IMR-90 (cell line): ENCODE measurements around the gene NUB1. TPM values are rescaled to one million over a fixed set of nuclear protein-coding genes. Genes with fewer than 3 reads are reported as not detected.

ENCODE experiments used
- ATAC-seq: fragments of 200-7000 bp; cut with Tn5 transposase; 2 replicates; pipeline ENCODE4 v1.9.1; 2020; ENCODE audit warnings: low read depth, mild to moderate bottlenecking, moderate library complexity
- BruUV-seq: library from RNA; stranded (reverse); fragments of 400-500 nt; replicated peaks from 2 replicates; lab custom pipeline; 2021; lab: Mats Ljungman, UMichigan
- CTCF ChIA-PET: fragments of 300-600 bp; formaldehyde crosslinking; extraction: SDS; loops from one replicate; lab custom pipeline; 2021; ENCODE audit warnings: antibody characterized with exemption; lab: Yijun Ruan, JAX
- POLR2A ChIA-PET: fragments of 300-600 bp; sonication (Branson Sonifier 250); formaldehyde crosslinking; loops from one replicate; lab custom pipeline; 2022; ENCODE audit warnings: antibody characterized with exemption; ENCODE audit not compliant: unreplicated experiment; lab: Charles Lee
- DNase-seq: peaks from one replicate; pipeline ENCODE4 v3.0.0; 2013
- H2AFZ ChIP-seq: replicated peaks from 2 replicates; pipeline ENCODE3; 2013; ENCODE audit warnings: low read length, mild to moderate bottlenecking; ENCODE audit not compliant: poor library complexity
- H2AK5ac ChIP-seq: 2 replicates; pipeline ENCODE4 v1.6.1; 2013; ENCODE audit warnings: low read depth, low read length, inconsistent platforms
- H2AK9ac ChIP-seq: replicated peaks from 2 replicates; pipeline ENCODE3; 2013; ENCODE audit warnings: mild to moderate bottlenecking, low read depth, low read length, moderate library complexity; ENCODE audit not compliant: poor library complexity
- H2BK120ac ChIP-seq: 2 replicates; pipeline ENCODE4 v1.6.1; 2013; ENCODE audit warnings: low read depth, low read length, inconsistent platforms
- H2BK15ac ChIP-seq: 3 replicates; pipeline ENCODE4 v1.6.1; 2013; ENCODE audit warnings: low read depth, low read length, inconsistent platforms
- H2BK20ac ChIP-seq: 2 replicates; pipeline ENCODE4 v1.6.1; 2013; ENCODE audit warnings: low read depth, mild to moderate bottlenecking, inconsistent platforms, low read length, moderate library complexity
- H2BK5ac ChIP-seq: 2 replicates; pipeline ENCODE4 v1.6.1; 2013; ENCODE audit warnings: mild to moderate bottlenecking, low read depth, low read length, inconsistent platforms; ENCODE audit not compliant: poor library complexity, severe bottlenecking
- H3K14ac ChIP-seq: replicated peaks from 2 replicates; pipeline ENCODE4 v1.6.1; 2013; ENCODE audit warnings: low read depth, low read length, inconsistent platforms
- H3K18ac ChIP-seq: 2 replicates; pipeline ENCODE4 v1.6.1; 2013; ENCODE audit warnings: low read depth, low read length, control low read depth
- H3K23ac ChIP-seq: 2 replicates; pipeline ENCODE4 v1.6.1; 2013; ENCODE audit warnings: low read depth, low read length, inconsistent platforms
- H3K27ac ChIP-seq: 2 replicates; pipeline ENCODE4 v1.5.1; 2013; ENCODE audit warnings: mild to moderate bottlenecking, control low read depth, low read length; ENCODE audit not compliant: insufficient read depth
- H3K27me3 ChIP-seq: 2 replicates; pipeline ENCODE4 v1.6.1; 2013; ENCODE audit warnings: low read length; ENCODE audit not compliant: control insufficient read depth, insufficient read depth
- H3K36me3 ChIP-seq: 2 replicates; pipeline ENCODE4 v1.6.1; 2013; ENCODE audit warnings: low read length, mixed read lengths; ENCODE audit not compliant: control insufficient read depth, insufficient read depth
- H3K4ac ChIP-seq: 2 replicates; pipeline ENCODE4 v1.6.1; 2013; ENCODE audit warnings: low read depth, low read length, inconsistent platforms
- H3K4me1 ChIP-seq: 2 replicates; pipeline ENCODE4 v1.6.1; 2013; ENCODE audit warnings: low read length, mixed read lengths; ENCODE audit not compliant: control insufficient read depth, insufficient read depth
- H3K4me2 ChIP-seq: 2 replicates; pipeline ENCODE4 v1.6.1; 2013; ENCODE audit warnings: low read depth, mild to moderate bottlenecking, control low read depth, low read length, moderate library complexity
- H3K4me3 ChIP-seq: 2 replicates; pipeline ENCODE4 v1.5.1; 2013; ENCODE audit warnings: low read depth, mild to moderate bottlenecking, control low read depth, low read length, moderate library complexity; ENCODE audit not compliant: insufficient read depth
- H3K56ac ChIP-seq: 2 replicates; pipeline ENCODE4 v1.6.1; 2013; ENCODE audit warnings: low read length, inconsistent platforms; ENCODE audit not compliant: insufficient read depth; ENCODE audit errors: extremely low read depth
- H3K79me1 ChIP-seq, 2 experiments: 2 replicates each; pipeline ENCODE4 v1.6.1; 2013; ENCODE audit warnings: low read length in 2 of 2, inconsistent platforms in 1 of 2, low read depth in 1 of 2
- H3K9ac ChIP-seq: 2 replicates; pipeline ENCODE4 v1.6.1; 2013; ENCODE audit warnings: low read depth, low read length, control low read depth
- H3K9me1 ChIP-seq: 2 replicates; pipeline ENCODE4 v1.6.1; 2013; ENCODE audit warnings: low read length, inconsistent platforms; ENCODE audit not compliant: insufficient read depth
- H3K9me3 ChIP-seq: 2 replicates; pipeline ENCODE4 v1.6.1; 2013; ENCODE audit warnings: low read length; ENCODE audit not compliant: control insufficient read depth, insufficient read depth
- H4K20me1 ChIP-seq: 2 replicates; pipeline ENCODE4 v1.6.1; 2013; ENCODE audit warnings: low read length, inconsistent platforms; ENCODE audit not compliant: insufficient read depth
- H4K5ac ChIP-seq: 2 replicates; pipeline ENCODE4 v1.6.1; 2013; ENCODE audit warnings: mild to moderate bottlenecking, low read depth, low read length, control low read depth
- H4K8ac ChIP-seq, 2 experiments: 2 replicates each; pipeline ENCODE4 v1.6.1; 2013; ENCODE audit warnings: low read depth in 2 of 2, low read length in 2 of 2, control low read depth in 1 of 2, inconsistent platforms in 1 of 2
- H4K91ac ChIP-seq: 2 replicates; pipeline ENCODE4 v1.6.1; 2013; ENCODE audit warnings: low read depth, low read length, inconsistent platforms; ENCODE audit not compliant: insufficient read depth
- BHLHE40 ChIP-seq: fragments of 150-350 bp; IDR thresholded peaks from 2 replicates; pipeline ENCODE4 v1.6.1; 2016; ENCODE audit warnings: mild to moderate bottlenecking, low read depth, low read length
- CEBPB ChIP-seq: IDR thresholded peaks from 2 replicates; pipeline ENCODE4 v1.6.1; 2012; ENCODE audit warnings: low read depth, low read length, improper control_type of control experiment
- CHD1 ChIP-seq: IDR thresholded peaks from 2 replicates; pipeline ENCODE4 v1.6.1; 2012; ENCODE audit warnings: low read depth, low read length, improper control_type of control experiment
- FOS ChIP-seq: fragments of 150-350 bp; IDR thresholded peaks from 2 replicates; pipeline ENCODE4 v1.6.1; 2016; ENCODE audit warnings: low read depth, low read length
- MAFK ChIP-seq: IDR thresholded peaks from 2 replicates; pipeline ENCODE4 v1.6.1; 2012; ENCODE audit warnings: low read depth, low read length, improper control_type of control experiment
- MAZ ChIP-seq: IDR thresholded peaks from 2 replicates; pipeline ENCODE4 v1.6.1; 2012; ENCODE audit warnings: low read depth, mild to moderate bottlenecking, low read length, improper control_type of control experiment, moderate library complexity, borderline replicate concordance
- MXI1 ChIP-seq: IDR thresholded peaks from 2 replicates; pipeline ENCODE4 v1.6.1; 2012; ENCODE audit warnings: low read depth, mild to moderate bottlenecking, low read length, moderate library complexity, borderline replicate concordance
- NFE2L2 ChIP-seq: fragments of 150-350 bp; IDR thresholded peaks from 2 replicates; pipeline ENCODE4 v1.6.1; 2016; ENCODE audit warnings: low read depth, mild to moderate bottlenecking, low read length
- POLR2A ChIP-seq: IDR thresholded peaks from 2 replicates; pipeline ENCODE4 v1.6.1; 2012; ENCODE audit warnings: mild to moderate bottlenecking, low read depth, low read length
- RAD21 ChIP-seq: IDR thresholded peaks from 2 replicates; pipeline ENCODE4 v1.6.1; 2012; ENCODE audit warnings: low read length, improper control_type of control experiment
- RCOR1 ChIP-seq: IDR thresholded peaks from 2 replicates; pipeline ENCODE4 v1.6.1; 2012; ENCODE audit warnings: mild to moderate bottlenecking, low read length, improper control_type of control experiment; ENCODE audit not compliant: insufficient replicate concordance
- RFX5 ChIP-seq: IDR thresholded peaks from 2 replicates; pipeline ENCODE4 v1.8.0; 2012; ENCODE audit warnings: low read depth, mild to moderate bottlenecking, low read length, moderate library complexity
- SMC3 ChIP-seq: fragments of 150-350 bp; IDR thresholded peaks from 2 replicates; pipeline ENCODE4 v1.6.1; 2016; ENCODE audit warnings: low read depth, mild to moderate bottlenecking, antibody characterized with exemption, low read length, moderate library complexity
- USF2 ChIP-seq: fragments of 150-350 bp; IDR thresholded peaks from 2 replicates; pipeline ENCODE4 v1.6.1; 2017; ENCODE audit warnings: mild to moderate bottlenecking, antibody characterized with exemption, low read length, low read depth
- WGBS, 2 experiments: methylation state at CpG; one replicate each; pipeline versions ENCODE4 v1.1.5 to v1.1.7; 2013; ENCODE audit warnings: missing lambda C conversion rate in 2 of 2; ENCODE audit not compliant: insufficient read length in 1 of 2; ENCODE audit errors: extremely low coverage in 2 of 2; 5-methylcytosine and 5-hydroxymethylcytosine counted together
- dilution Hi-C: fragments of 300-500 bp; cut with HindIII; formaldehyde crosslinking; loops from one replicate; pipeline ENCODE4 v1.14.3; 2018; ENCODE audit warnings: low sequenced_read_pairs; ENCODE audit not compliant: unreplicated experiment
- in situ Hi-C: fragments of 300-500 bp; cut with MboI; formaldehyde crosslinking; loops from 3 replicates; pipeline ENCODE4 v1.14.3; 2019; ENCODE audit warnings: low sequenced_read_pairs, inconsistent platforms, mixed read lengths
- intact Hi-C: fragments of 100-400 bp; cut with micrococcal nuclease; formaldehyde crosslinking; loops from 2 replicates; pipeline ENCODE4 v1.10.0; 2022
- polyA plus RNA-seq, 3 experiments: library from polyadenylated mRNA; depleted of rRNA; stranded (reverse); fragments of >200 nt; gene quantifications; 2 replicates each; pipeline ENCODE4 v1.2.3, GENCODE V29; 2012; ENCODE audit warnings: low replicate concordance in 1 of 3
- total RNA-seq: library from RNA; depleted of rRNA; stranded (reverse); fragments of >200 nt; gene quantifications from 2 replicates; pipeline ENCODE4 v1.2.3, GENCODE V29; 2012
- TF ChIP-seq, protein P1 (sequence below): fragments of 150-350 bp; IDR thresholded peaks from 2 replicates; pipeline ENCODE4 v1.6.1; 2016; ENCODE audit warnings: low read depth, mild to moderate bottlenecking, low read length, moderate library complexity, borderline replicate concordance
- TF ChIP-seq, protein P2 (sequence below): conservative IDR thresholded peaks from 2 replicates; pipeline ENCODE4 v1.5.1; 2012; ENCODE audit warnings: mild to moderate bottlenecking, low read depth, low read length, improper control_type of control experiment

NUB1 gene
- total and polyA plus RNA-seq, 2 of the 4 experiments (the other 2 are of a cell fraction) = 20.1 to 29.7 TPM

DNA sequence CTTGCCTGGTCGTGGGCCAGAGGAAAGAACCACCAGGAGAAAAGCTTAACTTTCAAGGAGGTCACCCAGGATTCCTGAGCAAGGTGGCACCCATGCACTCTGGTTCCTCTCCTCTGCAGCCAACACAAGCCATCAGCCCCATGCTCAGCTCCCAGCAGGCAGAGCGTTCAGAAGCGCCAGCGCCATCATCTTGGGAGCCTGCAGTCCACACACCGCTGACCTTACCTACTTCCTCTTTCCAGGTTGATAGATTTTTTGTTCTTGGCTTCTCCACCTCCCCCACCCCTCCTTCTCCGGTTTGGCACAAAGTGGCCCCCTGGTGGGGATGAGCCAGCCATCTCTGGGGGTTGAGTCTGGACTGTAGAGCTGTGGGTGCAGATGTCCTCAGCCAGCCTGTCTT lies 69.9 kb downstream of the NUB1 start:
- dilution Hi-C loops = no loop called here
- no peak for TF ChIP-seq MXI1
- TF ChIP-seq CEBPB = no peak
- no peak for TF ChIP-seq RAD21
- TF ChIP-seq POLR2A = no peak
- no peak for TF ChIP-seq SMC3
- no peak for TF ChIP-seq RCOR1
- TF ChIP-seq BHLHE40 = no peak
- no peak for TF ChIP-seq MAZ
- no peak for TF ChIP-seq FOS
- TF ChIP-seq, protein P1, sequence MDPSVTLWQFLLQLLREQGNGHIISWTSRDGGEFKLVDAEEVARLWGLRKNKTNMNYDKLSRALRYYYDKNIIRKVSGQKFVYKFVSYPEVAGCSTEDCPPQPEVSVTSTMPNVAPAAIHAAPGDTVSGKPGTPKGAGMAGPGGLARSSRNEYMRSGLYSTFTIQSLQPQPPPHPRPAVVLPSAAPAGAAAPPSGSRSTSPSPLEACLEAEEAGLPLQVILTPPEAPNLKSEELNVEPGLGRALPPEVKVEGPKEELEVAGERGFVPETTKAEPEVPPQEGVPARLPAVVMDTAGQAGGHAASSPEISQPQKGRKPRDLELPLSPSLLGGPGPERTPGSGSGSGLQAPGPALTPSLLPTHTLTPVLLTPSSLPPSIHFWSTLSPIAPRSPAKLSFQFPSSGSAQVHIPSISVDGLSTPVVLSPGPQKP = no peak
- TF ChIP-seq, protein P2, sequence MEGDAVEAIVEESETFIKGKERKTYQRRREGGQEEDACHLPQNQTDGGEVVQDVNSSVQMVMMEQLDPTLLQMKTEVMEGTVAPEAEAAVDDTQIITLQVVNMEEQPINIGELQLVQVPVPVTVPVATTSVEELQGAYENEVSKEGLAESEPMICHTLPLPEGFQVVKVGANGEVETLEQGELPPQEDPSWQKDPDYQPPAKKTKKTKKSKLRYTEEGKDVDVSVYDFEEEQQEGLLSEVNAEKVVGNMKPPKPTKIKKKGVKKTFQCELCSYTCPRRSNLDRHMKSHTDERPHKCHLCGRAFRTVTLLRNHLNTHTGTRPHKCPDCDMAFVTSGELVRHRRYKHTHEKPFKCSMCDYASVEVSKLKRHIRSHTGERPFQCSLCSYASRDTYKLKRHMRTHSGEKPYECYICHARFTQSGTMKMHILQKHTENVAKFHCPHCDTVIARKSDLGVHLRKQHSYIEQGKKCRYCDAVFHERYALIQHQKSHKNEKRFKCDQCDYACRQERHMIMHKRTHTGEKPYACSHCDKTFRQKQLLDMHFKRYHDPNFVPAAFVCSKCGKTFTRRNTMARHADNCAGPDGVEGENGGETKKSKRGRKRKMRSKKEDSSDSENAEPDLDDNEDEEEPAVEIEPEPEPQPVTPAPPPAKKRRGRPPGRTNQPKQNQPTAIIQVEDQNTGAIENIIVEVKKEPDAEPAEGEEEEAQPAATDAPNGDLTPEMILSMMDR = no peak
- no peak for TF ChIP-seq USF2
- TF ChIP-seq CHD1 = no peak
- no peak for TF ChIP-seq MAFK
- TF ChIP-seq RFX5 = no peak
- TF ChIP-seq NFE2L2 = no peak
- in situ Hi-C loops = no loop called here
- ChIA-PET CTCF (interaction anchor here (0.6 kb wide), 1 partner anchor 69 kb away, joined by 4 read pairs; no protein-coding TSS in a partner anchor), POLR2A (interaction anchor here (0.7 kb wide), 2 partner anchors 11 to 30 kb away, joined by 5 read pairs; no protein-coding TSS in a partner anchor)
- no peak overlapping the region for H3K23ac ChIP-seq
- no peak overlapping the region for H3K4me2 ChIP-seq
- no CpG with 5 or more reads among the region's 6 CpGs for WGBS, 2 experiments
- H4K8ac ChIP-seq = no peak overlapping the region
- no peak for ATAC-seq
- no peaks in the 10 kb centered on the region; the same call in 1 of the 2 replicates for H3K9me3 ChIP-seq
- H4K20me1 ChIP-seq = no peaks in the 10 kb centered on the region
- H4K91ac ChIP-seq = no peak overlapping the region
- peaks cover 76% of the 10 kb centered on the region for H3K27me3 ChIP-seq
- H3K56ac ChIP-seq = no peak overlapping the region
- intact Hi-C loops = no loop called here
- no peak for DNase-seq
- no TSS peak for BruUV-seq
- no peak overlapping the region for H3K27ac ChIP-seq
- H2BK120ac ChIP-seq = no peak overlapping the region
- no peak overlapping the region for H2BK5ac ChIP-seq
- no peak overlapping the region for H2AFZ ChIP-seq
- H3K4ac ChIP-seq = no peak overlapping the region
- H3K14ac ChIP-seq = no peak overlapping the region
- H3K4me3 ChIP-seq = no peak overlapping the region
- H2BK20ac ChIP-seq = no peak overlapping the region
- no peak overlapping the region for H4K5ac ChIP-seq
- no peak overlapping the region for H2BK15ac ChIP-seq
- no peaks in the 10 kb centered on the region for H3K79me1 ChIP-seq
- 0 out of 2 replicates have a peak, but pooled peaks cover 3% of the 10 kb centered on the region for H3K9me1 ChIP-seq
- no peak overlapping the region for H2AK9ac ChIP-seq
- no peaks in the 10 kb centered on the region; the same call in 1 of the 2 replicates for H3K4me1 ChIP-seq
- H3K36me3 ChIP-seq = no peaks in the 10 kb centered on the region
- no peak overlapping the region for H3K9ac ChIP-seq
- H2AK5ac ChIP-seq = no peak overlapping the region
- no peak overlapping the region for H3K18ac ChIP-seq
